Mesodermal cell (in vitro differentiated cells): ENCODE measurements around the gene DENND4A.

Source experiments
- H3K27ac ChIP-seq: 2 replicates; pipeline ENCODE4 v1.7.0; 2013; ENCODE audit warnings: mild to moderate bottlenecking, low read depth, low read length, moderate library complexity; ENCODE audit not compliant: severe bottlenecking
- H3K36me3 ChIP-seq: 2 replicates; pipeline ENCODE4 v1.7.1; 2013; ENCODE audit warnings: mild to moderate bottlenecking, low read length, moderate library complexity; ENCODE audit not compliant: control insufficient read depth, insufficient read depth
- H3K4me1 ChIP-seq: one replicate; pipeline ENCODE4 v1.7.1; 2013; ENCODE audit warnings: mild to moderate bottlenecking, low read length; ENCODE audit not compliant: insufficient read depth, control insufficient read depth, poor library complexity, severe bottlenecking
- H3K4me3 ChIP-seq: 2 replicates; pipeline ENCODE4 v1.7.0; 2013; ENCODE audit warnings: low read length, control low read depth, mild to moderate bottlenecking; ENCODE audit not compliant: insufficient read depth, poor library complexity, severe bottlenecking; ENCODE audit errors: extremely low read depth
- H3K9me3 ChIP-seq: 2 replicates; pipeline ENCODE4 v1.7.1; 2013; ENCODE audit warnings: mild to moderate bottlenecking, low read length, moderate library complexity; ENCODE audit not compliant: control insufficient read depth
- WGBS, 2 experiments: methylation state at CpG; one replicate each; pipeline ENCODE4 v1.1.5; 2013; ENCODE audit warnings: missing lambda C conversion rate in 2 of 2; ENCODE audit not compliant: insufficient coverage in 2 of 2; 5-methylcytosine and 5-hydroxymethylcytosine counted together

Gene DENND4A

GRCh38 chr15:65767895-65768294 lies 24.2 kb downstream of the DENND4A start:
- no peak overlapping the region for H3K4me3 ChIP-seq
- H3K27ac ChIP-seq = no peak overlapping the region
- H3K4me1 ChIP-seq = no peaks in the 10 kb centered on the region
- H3K9me3 ChIP-seq = no peaks in the 10 kb centered on the region
- H3K36me3 ChIP-seq = no peaks in the 10 kb centered on the region
- 82 to 100% methylated on average over 1 to 3 of the region's 8 CpGs for WGBS, 2 experiments

- no peaks in the 10 kb centered on the region for H3K36me3 ChIP-seq
- no peaks in the 10 kb centered on the region for H3K4me1 ChIP-seq
- H3K27ac ChIP-seq = no peak overlapping the region
- no peaks in the 10 kb centered on the region for H3K9me3 ChIP-seq
- no peak overlapping the region for H3K4me3 ChIP-seq
Observed at GRCh38 chr15:65767264-65767595, 24.9 kb downstream of the DENND4A start.

GRCh38 chr15:65766422-65767263 lies 25.4 kb downstream of the DENND4A start:
- Histone ChIP-seq H3K4me3 (no peak overlapping the region), H3K9me3 (no peaks in the 10 kb centered on the region), H3K36me3 (no peaks in the 10 kb centered on the region), H3K27ac (no peak overlapping the region), H3K4me1 (no peaks in the 10 kb centered on the region)
- 100% methylated on average over 1 of the region's 3 CpGs for WGBS, 2 experiments

GRCh38 chr15:65765106-65765505 lies 27.0 kb downstream of the DENND4A start:
- 80% methylated on average over 1 of the region's 2 CpGs; no CpG with 5 or more reads in 1 of the 2 experiments for WGBS, 2 experiments
- no peak overlapping the region for H3K27ac ChIP-seq

GRCh38 chr15:65762914-65763787 lies 28.9 kb downstream of the DENND4A start:
- no peaks in the 10 kb centered on the region for H3K9me3 ChIP-seq
- 85% methylated on average over 3 of the region's 5 CpGs; no CpG with 5 or more reads in 1 of the 2 experiments for WGBS, 2 experiments
- H3K36me3 ChIP-seq = no peaks in the 10 kb centered on the region
- no peak overlapping the region for H3K27ac ChIP-seq
- H3K4me1 ChIP-seq = no peaks in the 10 kb centered on the region
- H3K4me3 ChIP-seq = no peak overlapping the region

More at GRCh38 chr15:65765106-65765505, 27.0 kb downstream of the DENND4A start:
- no peaks in the 10 kb centered on the region for H3K4me1 ChIP-seq
- H3K9me3 ChIP-seq = no peaks in the 10 kb centered on the region
- no peaks in the 10 kb centered on the region for H3K36me3 ChIP-seq
- H3K4me3 ChIP-seq = no peak overlapping the region

GRCh38 chr15:65762399-65762798 lies 29.7 kb downstream of the DENND4A start:
- no peaks in the 10 kb centered on the region for H3K36me3 ChIP-seq
- WGBS, 2 experiments = 90 to 93% methylated on average over 2 of the region's 3 CpGs
- H3K4me1 ChIP-seq = no peaks in the 10 kb centered on the region
- H3K9me3 ChIP-seq = no peaks in the 10 kb centered on the region
- no peak overlapping the region for H3K27ac ChIP-seq
- no peak overlapping the region for H3K4me3 ChIP-seq

GRCh38 chr15:65761210-65761926 lies 30.7 kb downstream of the DENND4A start:
- no peak overlapping the region for H3K4me3 ChIP-seq
- H3K9me3 ChIP-seq = no peaks in the 10 kb centered on the region
- H3K36me3 ChIP-seq = no peaks in the 10 kb centered on the region
- no peak overlapping the region for H3K27ac ChIP-seq
- WGBS, 2 experiments = no CpG with 5 or more reads among the region's 2 CpGs
- no peaks in the 10 kb centered on the region for H3K4me1 ChIP-seq

- no peaks in the 10 kb centered on the region for H3K36me3 ChIP-seq
Observed at GRCh38 chr15:65759441-65759840, 32.7 kb downstream of the DENND4A start.

GRCh38 chr15:65758242-65758641 lies 33.9 kb downstream of the DENND4A start:
- H3K27ac ChIP-seq = no peak overlapping the region
- no peaks in the 10 kb centered on the region for H3K36me3 ChIP-seq
- 100% methylated on average over 1 of the region's 5 CpGs; no CpG with 5 or more reads in 1 of the 2 experiments for WGBS, 2 experiments
- H3K4me1 ChIP-seq = no peaks in the 10 kb centered on the region
- no peak overlapping the region for H3K4me3 ChIP-seq
- no peaks in the 10 kb centered on the region for H3K9me3 ChIP-seq

More at GRCh38 chr15:65759441-65759840, 32.7 kb downstream of the DENND4A start:
- Histone ChIP-seq H3K9me3 (no peaks in the 10 kb centered on the region), H3K4me3 (no peak overlapping the region), H3K4me1 (no peaks in the 10 kb centered on the region), H3K27ac (no peak overlapping the region)
- WGBS, 2 experiments = no CpG with 5 or more reads among the region's 5 CpGs

GRCh38 chr15:65757256-65757655 lies 34.8 kb downstream of the DENND4A start:
- Histone ChIP-seq H3K4me1 (no peaks in the 10 kb centered on the region), H3K9me3 (no peaks in the 10 kb centered on the region), H3K36me3 (no peaks in the 10 kb centered on the region), H3K27ac (no peak overlapping the region), H3K4me3 (no peak overlapping the region)
- WGBS, 2 experiments = 71 to 83% methylated on average over 1 of the region's 2 CpGs
